AG04449 (cell line): Measurements from ENCODE around the gene ATP7B.

Source experiments
- CTCF ChIA-PET: fragments of 350-600 bp; formaldehyde crosslinking; extraction: SDS; loops from one replicate; lab custom pipeline; 2021; ENCODE audit warnings: antibody characterized with exemption; lab: Yijun Ruan, JAX
- POLR2A ChIA-PET: fragments of 400-600, 350-600 bp; formaldehyde crosslinking; extraction: SDS; loops from one replicate; lab custom pipeline; 2020; ENCODE audit warnings: antibody characterized with exemption, inconsistent platforms; lab: Yijun Ruan, JAX
- DNase-seq: peaks from one replicate; pipeline ENCODE4 v3.0.0-alpha.2; 2010; ENCODE audit warnings: low read depth, low spot score
- H3K4me3 ChIP-seq: 2 replicates; pipeline ENCODE4 v1.5.1; 2011; ENCODE audit warnings: low read depth, mild to moderate bottlenecking, control low read depth, low read length
- TF ChIP-seq, protein P1 (sequence below): IDR thresholded peaks from one replicate; pipeline ENCODE4 v1.5.1; 2011; ENCODE audit warnings: mild to moderate bottlenecking, moderate library complexity, low read length, control low read depth, inconsistent platforms; ENCODE audit not compliant: insufficient read depth; ENCODE audit errors: missing control alignments

Gene ATP7B

DNA sequence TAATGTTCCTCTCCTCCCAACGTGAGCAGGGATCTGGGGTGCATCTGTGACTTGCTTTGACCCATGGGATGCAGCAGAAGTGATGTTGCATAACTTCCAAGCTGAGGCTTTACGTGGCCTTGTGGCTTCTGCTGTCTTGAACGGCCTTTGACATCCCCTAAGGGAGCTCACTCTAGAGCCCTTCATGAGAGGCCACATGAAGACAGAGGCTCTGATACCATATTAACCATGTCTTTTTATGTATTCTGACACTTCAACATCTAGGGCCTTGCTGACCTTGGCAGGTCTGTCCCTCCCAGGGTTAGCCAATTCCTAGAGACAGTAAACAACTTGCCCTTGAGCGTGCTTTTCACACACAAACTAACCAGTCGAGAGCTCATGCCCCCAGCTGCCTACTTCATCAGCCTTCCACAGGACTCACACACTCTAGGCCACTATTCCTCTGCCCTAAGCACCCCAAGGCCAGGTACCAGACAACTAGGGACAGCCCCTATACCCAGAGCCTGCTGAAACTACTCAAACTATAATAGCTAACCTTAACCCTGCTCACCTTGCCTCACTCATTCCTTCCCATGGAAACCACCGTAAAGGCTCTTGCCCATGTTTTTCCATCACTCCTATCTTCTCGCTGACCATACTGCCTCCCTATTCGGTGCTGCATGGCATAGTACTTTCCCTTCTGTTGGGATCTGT, 104.1 kb downstream of the ATP7B start:
- CTCF ChIA-PET: interaction anchor here (1.0 kb wide), 1 partner anchor 11 kb away, joined by 3 read pairs; no protein-coding TSS in a partner anchor

DNA sequence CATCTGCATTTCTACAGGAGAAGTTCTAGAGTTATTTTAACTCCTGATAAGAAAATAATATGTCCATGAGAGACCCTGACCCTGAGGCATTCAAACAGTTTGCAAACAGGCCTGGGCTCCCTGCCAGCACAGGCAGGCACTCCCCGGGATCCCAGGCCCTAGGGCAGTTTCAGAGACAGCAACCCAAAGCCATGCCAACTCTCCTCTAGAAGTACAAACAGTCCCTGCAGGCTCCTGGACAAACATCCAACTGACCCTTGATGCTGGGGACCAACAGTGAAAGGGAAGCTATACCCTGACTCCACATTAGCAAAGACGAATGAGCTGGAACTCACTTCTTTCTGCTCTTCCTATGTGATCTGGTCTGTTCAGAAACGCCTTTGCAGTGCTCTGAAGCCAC, 104.7 kb downstream of the ATP7B start:
- TF ChIP-seq, protein P1, sequence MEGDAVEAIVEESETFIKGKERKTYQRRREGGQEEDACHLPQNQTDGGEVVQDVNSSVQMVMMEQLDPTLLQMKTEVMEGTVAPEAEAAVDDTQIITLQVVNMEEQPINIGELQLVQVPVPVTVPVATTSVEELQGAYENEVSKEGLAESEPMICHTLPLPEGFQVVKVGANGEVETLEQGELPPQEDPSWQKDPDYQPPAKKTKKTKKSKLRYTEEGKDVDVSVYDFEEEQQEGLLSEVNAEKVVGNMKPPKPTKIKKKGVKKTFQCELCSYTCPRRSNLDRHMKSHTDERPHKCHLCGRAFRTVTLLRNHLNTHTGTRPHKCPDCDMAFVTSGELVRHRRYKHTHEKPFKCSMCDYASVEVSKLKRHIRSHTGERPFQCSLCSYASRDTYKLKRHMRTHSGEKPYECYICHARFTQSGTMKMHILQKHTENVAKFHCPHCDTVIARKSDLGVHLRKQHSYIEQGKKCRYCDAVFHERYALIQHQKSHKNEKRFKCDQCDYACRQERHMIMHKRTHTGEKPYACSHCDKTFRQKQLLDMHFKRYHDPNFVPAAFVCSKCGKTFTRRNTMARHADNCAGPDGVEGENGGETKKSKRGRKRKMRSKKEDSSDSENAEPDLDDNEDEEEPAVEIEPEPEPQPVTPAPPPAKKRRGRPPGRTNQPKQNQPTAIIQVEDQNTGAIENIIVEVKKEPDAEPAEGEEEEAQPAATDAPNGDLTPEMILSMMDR: no peak
- no peak for DNase-seq
- ChIA-PET CTCF (interaction anchor here (1.0 to 1.7 kb wide), 2 partner anchors 10 to 12 kb away, joined by 3 read pairs; no protein-coding TSS in a partner anchor), POLR2A (no interaction called here)
- no peak overlapping the region for H3K4me3 ChIP-seq

More for the DNA sequence above, 104.1 kb downstream of the ATP7B start:
- no peak overlapping the region for H3K4me3 ChIP-seq
- TF ChIP-seq, protein P1: no peak
- DNase-seq: no peak
- POLR2A ChIA-PET: no interaction called here

DNA sequence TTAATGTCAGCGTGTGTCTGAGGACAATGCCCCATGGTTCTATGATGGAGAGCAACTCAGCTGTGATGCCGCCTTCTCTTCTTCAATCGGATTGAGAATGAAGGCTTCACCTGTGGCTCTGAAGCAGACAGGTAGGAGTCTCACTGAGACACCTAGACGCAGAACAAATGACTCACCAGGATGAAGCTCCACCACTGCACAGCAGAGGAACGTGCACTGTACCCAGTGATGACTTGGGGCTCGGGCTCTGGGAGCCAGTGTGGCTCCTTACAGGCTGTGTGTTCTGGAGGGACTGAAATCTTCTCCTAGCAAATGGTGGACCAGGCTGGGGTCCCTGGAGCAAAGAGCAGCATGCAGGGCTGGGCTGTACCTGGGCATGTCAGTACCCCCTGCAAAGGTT, 105.5 kb downstream of the ATP7B start:
- ChIA-PET POLR2A (no interaction called here), CTCF (interaction anchor here (1.4 to 1.7 kb wide), 2 partner anchors 11 to 222 kb away, joined by 3 read pairs; no protein-coding TSS in a partner anchor)
- H3K4me3 ChIP-seq: no peak overlapping the region
- TF ChIP-seq, protein P1: no peak
- DNase-seq: no peak

DNA sequence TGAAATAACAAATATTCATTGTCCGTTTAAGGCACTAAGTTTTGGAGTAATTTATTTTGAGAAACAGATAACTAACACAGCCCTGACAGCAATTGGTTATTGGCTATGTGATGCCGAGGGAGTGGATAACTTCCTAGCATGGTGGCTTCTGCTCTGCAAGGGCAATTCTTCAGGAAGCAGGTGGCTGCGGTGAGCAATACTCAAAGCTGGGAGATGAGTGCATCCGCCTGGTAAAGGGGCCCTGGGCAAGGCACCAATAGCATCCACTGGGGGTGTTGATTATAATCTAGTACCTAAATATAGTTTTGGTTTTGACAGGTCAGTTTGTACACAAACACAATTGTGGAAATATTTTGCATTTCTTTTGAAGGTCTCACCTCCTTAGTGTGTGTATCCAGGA, 108.5 kb downstream of the ATP7B start:
- ChIA-PET POLR2A (no interaction called here), CTCF (interaction anchor here (1.2 to 1.7 kb wide), 2 partner anchors 10 to 225 kb away, joined by 3 to 4 read pairs; no protein-coding TSS in a partner anchor)
- TF ChIP-seq, protein P1: no peak
- H3K4me3 ChIP-seq: no peak overlapping the region
- no peak for DNase-seq

DNA sequence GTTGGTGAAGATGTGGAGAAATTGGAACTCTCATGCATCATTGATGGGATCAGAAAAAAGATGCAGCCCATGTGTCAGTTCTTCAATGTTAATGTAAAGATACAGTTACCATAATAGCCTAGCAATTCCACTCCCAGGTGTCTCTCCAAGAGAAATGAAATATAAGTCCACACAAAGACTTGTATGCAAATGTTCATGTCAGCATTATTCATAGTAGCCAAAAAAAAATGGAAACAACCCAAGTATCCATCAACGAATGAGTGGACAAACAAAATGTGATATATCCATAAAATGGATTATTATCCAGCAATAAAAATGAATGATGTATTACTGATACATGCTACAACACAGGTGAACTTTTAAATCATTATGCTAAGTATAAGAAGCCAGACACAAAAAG, 110.8 kb downstream of the ATP7B start:
- no peak overlapping the region for H3K4me3 ChIP-seq
- CTCF ChIA-PET: no interaction called here
- POLR2A ChIA-PET: no interaction called here
- DNase-seq: no peak
- TF ChIP-seq, protein P1: no peak
